HG02588 (cell line): ENCODE data around the gene NOXO1.
"Not testable (repeated sequence)": the region's sequence is repeated elsewhere in the genome, so short reads cannot be mapped to it uniquely, and the experiment has no call there.

Source experiments
- ATAC-seq: cut with Tn5 transposase; IDR thresholded peaks from one replicate; pipeline ENCODE4 v1.9.1; 2021; ENCODE audit warnings: mild to moderate bottlenecking, moderate library complexity; ENCODE audit not compliant: unreplicated experiment

The NOXO1 gene

GRCh38 chr16:1963806-1964505 lies 17.3 kb downstream of the NOXO1 start:
- ATAC-seq, result peak; percentile 0

GRCh38 chr16:1962161-1963153 lies 18.8 kb downstream of the NOXO1 start:
- ATAC-seq, result not testable (repeated sequence)

- ATAC-seq, result no peak
Observed at GRCh38 chr16:1961651-1962067, 19.6 kb downstream of the NOXO1 start.

- ATAC-seq, result no peak
Observed at GRCh38 chr16:1960665-1961630, 20.3 kb downstream of the NOXO1 start.

- peak; percentile 83 for ATAC-seq
Observed at GRCh38 chr16:1959269-1960039, 21.8 kb downstream of the NOXO1 start, which contains the start of gene NDUFB10. TSS of gene NDUFB10 (plus strand) at chr16:1959538. CDS start at chr16:1959625, 87 bp downstream.

GRCh38 chr16:1958715-1959268 lies 22.5 kb downstream of the NOXO1 start:
- no peak for ATAC-seq

GRCh38 chr16:1958143-1958491 lies 23.2 kb downstream of the NOXO1 start:
- not testable (repeated sequence) for ATAC-seq

GRCh38 chr16:1957434-1958142 lies 23.7 kb downstream of the NOXO1 start:
- not testable (repeated sequence) for ATAC-seq

GRCh38 chr16:1953734-1954133 lies 27.5 kb downstream of the NOXO1 start:
- no peak for ATAC-seq

GRCh38 chr16:1950559-1950958 lies 30.7 kb downstream of the NOXO1 start:
- no peak for ATAC-seq

- no peak for ATAC-seq
Observed at GRCh38 chr16:1950047-1950446, 31.2 kb downstream of the NOXO1 start.

GRCh38 chr16:1949507-1949906 lies 31.8 kb downstream of the NOXO1 start:
- ATAC-seq, result no peak

GRCh38 chr16:1947369-1947670 lies 33.9 kb downstream of the NOXO1 start:
- ATAC-seq, result no peak

GRCh38 chr16:1946495-1947368 lies 34.5 kb downstream of the NOXO1 start:
- no peak for ATAC-seq

- ATAC-seq, result no peak
Observed at GRCh38 chr16:1945559-1946391, 35.5 kb downstream of the NOXO1 start.

- ATAC-seq, result no peak
Observed at GRCh38 chr16:1944612-1945199, 36.6 kb downstream of the NOXO1 start.
